Smooth muscle cell (in vitro differentiated cells): ENCODE measurements around the gene MAP4K5. TPM values are rescaled to one million over a fixed set of nuclear protein-coding genes. Genes with fewer than 3 reads are reported as not detected.
A peak's percentile ranks its signal among the peaks of the same experiment; 100 is the strongest.

Source experiments
- DNase-seq: peaks from one replicate; lab custom pipeline; 2025; ENCODE audit not compliant: unreplicated experiment; lab: John Stamatoyannopoulos, UW
- H2AFZ ChIP-seq: fragments of 200-600 bp; sonication (generic); 2 replicates; pipeline ENCODE4 v1.6.0; 2016; ENCODE audit warnings: antibody characterized with exemption, low read depth, mild to moderate bottlenecking
- H3F3A ChIP-seq: fragments of 200-600 bp; sonication (generic); 2 replicates; pipeline ENCODE4 v1.6.0; 2017; ENCODE audit warnings: antibody characterized with exemption, low read depth
- H3K27ac ChIP-seq: fragments of 200-600 bp; sonication (generic); 2 replicates; pipeline ENCODE4 v1.5.1; 2016; ENCODE audit warnings: low read depth, mild to moderate bottlenecking
- H3K27me3 ChIP-seq: fragments of 200-600 bp; sonication (generic); 2 replicates; pipeline ENCODE4 v1.6.1; 2016; ENCODE audit warnings: low read depth, mild to moderate bottlenecking
- H3K36me3 ChIP-seq: fragments of 200-600 bp; sonication (generic); 2 replicates; pipeline ENCODE4 v1.5.1; 2016; ENCODE audit warnings: low read depth
- H3K4me1 ChIP-seq: fragments of 200-600 bp; sonication (generic); 2 replicates; pipeline ENCODE4 v1.5.1; 2016; ENCODE audit warnings: low read depth
- H3K4me2 ChIP-seq: fragments of 200-600 bp; sonication (generic); 2 replicates; pipeline ENCODE4 v1.6.0; 2016; ENCODE audit warnings: mild to moderate bottlenecking
- H3K4me3 ChIP-seq: fragments of 200-600 bp; sonication (generic); 2 replicates; pipeline ENCODE4 v1.5.1; 2016; ENCODE audit warnings: mild to moderate bottlenecking
- H3K79me2 ChIP-seq: fragments of 200-600 bp; sonication (generic); 2 replicates; pipeline ENCODE4 v1.6.0; 2016; ENCODE audit warnings: low read depth, mild to moderate bottlenecking
- H3K9ac ChIP-seq: fragments of 200-600 bp; sonication (generic); 2 replicates; pipeline ENCODE4 v1.6.0; 2016; ENCODE audit warnings: low read depth
- H3K9me3 ChIP-seq: fragments of 200-600 bp; sonication (generic); replicated peaks from 2 replicates; pipeline ENCODE4 v1.5.1; 2016; ENCODE audit warnings: low read depth
- H4K20me1 ChIP-seq: fragments of 200-600 bp; sonication (generic); 2 replicates; pipeline ENCODE4 v1.6.0; 2016; ENCODE audit warnings: low read depth
- WGBS: methylation state at CpG from one replicate; pipeline ENCODE4 v1.1.7; 2016; ENCODE audit warnings: low lambda C conversion rate; 5-methylcytosine and 5-hydroxymethylcytosine counted together
- polyA plus RNA-seq: library from polyadenylated mRNA; unstranded; fragments of >200 nt; fragmentation: Nextera tagmentation; extraction: Ambion mirVana; gene quantifications from 2 replicates; pipeline ENCODE4 v1.2.1, GENCODE V29; 2016
- total RNA-seq: library from RNA; depleted of rRNA; stranded (reverse); fragments of >200 nt; gene quantifications from 2 replicates; pipeline ENCODE4 v1.2.3, GENCODE V29; 2014
- TF ChIP-seq, protein P1 (sequence below): fragments of 200-600 bp; sonication (generic); IDR thresholded peaks from 2 replicates; pipeline ENCODE4 v1.5.1; 2017; ENCODE audit warnings: borderline replicate concordance, mild to moderate bottlenecking, antibody characterized with exemption; ENCODE audit not compliant: insufficient read depth, poor library complexity, severe bottlenecking

Gene MAP4K5
- total and polyA plus RNA-seq, 2 experiments from 2014 or later = 35.4 to 115 TPM

DNA sequence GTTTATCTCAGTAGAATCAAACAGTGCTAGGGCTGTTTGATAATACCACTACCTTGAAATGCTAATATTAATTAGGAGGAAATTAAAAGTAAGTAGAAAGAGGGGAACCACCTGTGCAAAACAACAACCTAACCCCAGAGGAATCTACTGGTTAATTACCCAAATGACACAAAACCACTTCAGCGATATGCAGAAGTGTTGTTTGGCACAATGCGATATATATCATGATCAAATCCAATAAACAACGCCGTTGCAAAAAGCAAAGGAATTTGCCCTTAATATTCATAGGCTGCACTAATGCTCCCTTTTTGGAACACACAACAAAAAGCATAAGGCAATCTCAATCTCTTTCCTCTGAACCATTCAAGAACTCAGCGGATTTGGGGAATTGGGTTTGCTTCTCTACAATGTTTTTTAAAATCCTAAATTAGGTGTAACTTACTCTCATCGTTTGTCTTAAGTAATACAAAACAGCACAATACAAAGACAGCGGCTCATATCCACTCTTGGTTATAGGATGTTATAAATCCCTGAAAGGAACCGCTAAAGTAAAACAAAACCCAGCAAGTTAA lies 1.5 kb downstream of the MAP4K5 start:
- H3K4me3 ChIP-seq = peak overlapping the region; percentile 66
- DNase-seq = no peak
- TF ChIP-seq, protein P1, sequence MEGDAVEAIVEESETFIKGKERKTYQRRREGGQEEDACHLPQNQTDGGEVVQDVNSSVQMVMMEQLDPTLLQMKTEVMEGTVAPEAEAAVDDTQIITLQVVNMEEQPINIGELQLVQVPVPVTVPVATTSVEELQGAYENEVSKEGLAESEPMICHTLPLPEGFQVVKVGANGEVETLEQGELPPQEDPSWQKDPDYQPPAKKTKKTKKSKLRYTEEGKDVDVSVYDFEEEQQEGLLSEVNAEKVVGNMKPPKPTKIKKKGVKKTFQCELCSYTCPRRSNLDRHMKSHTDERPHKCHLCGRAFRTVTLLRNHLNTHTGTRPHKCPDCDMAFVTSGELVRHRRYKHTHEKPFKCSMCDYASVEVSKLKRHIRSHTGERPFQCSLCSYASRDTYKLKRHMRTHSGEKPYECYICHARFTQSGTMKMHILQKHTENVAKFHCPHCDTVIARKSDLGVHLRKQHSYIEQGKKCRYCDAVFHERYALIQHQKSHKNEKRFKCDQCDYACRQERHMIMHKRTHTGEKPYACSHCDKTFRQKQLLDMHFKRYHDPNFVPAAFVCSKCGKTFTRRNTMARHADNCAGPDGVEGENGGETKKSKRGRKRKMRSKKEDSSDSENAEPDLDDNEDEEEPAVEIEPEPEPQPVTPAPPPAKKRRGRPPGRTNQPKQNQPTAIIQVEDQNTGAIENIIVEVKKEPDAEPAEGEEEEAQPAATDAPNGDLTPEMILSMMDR = no peak
- peaks cover 3% of the 10 kb centered on the region for H3F3A ChIP-seq
- H3K79me2 ChIP-seq = peaks cover 58% of the 10 kb centered on the region
- peaks cover 24% of the 10 kb centered on the region for H3K4me1 ChIP-seq
- H3K27me3 ChIP-seq = no peaks in the 10 kb centered on the region
- 39% methylated on average over 8 of the region's 8 CpGs for WGBS
- no peaks in the 10 kb centered on the region for H3K9me3 ChIP-seq
- H3K9ac ChIP-seq = peak overlapping the region; percentile 92
- peak overlapping the region; percentile 84 for H3K27ac ChIP-seq
- H3K4me2 ChIP-seq = peak overlapping the region; percentile 87
- peaks cover 56% of the 10 kb centered on the region for H4K20me1 ChIP-seq
- H2AFZ ChIP-seq = no peak overlapping the region
- H3K36me3 ChIP-seq = no peaks in the 10 kb centered on the region

DNA sequence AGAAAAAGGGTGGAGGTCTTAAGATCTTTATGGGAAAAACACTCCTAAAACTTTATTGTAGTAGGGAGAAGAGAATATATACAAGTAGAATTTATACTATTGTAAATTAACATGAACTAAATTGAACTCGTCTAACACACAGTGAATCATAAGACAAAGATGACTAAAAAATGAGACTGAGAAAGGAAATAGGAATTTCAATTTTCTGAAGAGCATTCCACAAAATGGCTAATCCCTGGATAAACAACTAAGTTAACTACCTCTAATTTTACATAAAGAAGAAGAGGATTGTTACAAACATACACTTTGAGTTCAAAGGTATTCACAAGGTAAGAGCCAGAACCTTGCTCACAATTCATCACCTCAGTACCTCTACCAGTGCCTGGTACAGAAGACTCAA lies 2.0 kb downstream of the MAP4K5 start:
- Histone ChIP-seq H3K79me2 (peaks cover 63% of the 10 kb centered on the region), H3K27ac (peak overlapping the region; percentile 61), H3K4me3 (peak overlapping the region; percentile 66), H2AFZ (no peak overlapping the region), H3K4me1 (peaks cover 24% of the 10 kb centered on the region), H3F3A (peaks cover 3% of the 10 kb centered on the region), H3K36me3 (no peaks in the 10 kb centered on the region), H3K27me3 (no peaks in the 10 kb centered on the region), H4K20me1 (peaks cover 61% of the 10 kb centered on the region), H3K9ac (peak overlapping the region; percentile 16), H3K4me2 (peak overlapping the region; percentile 87), H3K9me3 (no peaks in the 10 kb centered on the region)
- DNase-seq = no peak
- WGBS = 10% methylated on average over 1 of the region's 1 CpG
- TF ChIP-seq, protein P1 = no peak

DNA sequence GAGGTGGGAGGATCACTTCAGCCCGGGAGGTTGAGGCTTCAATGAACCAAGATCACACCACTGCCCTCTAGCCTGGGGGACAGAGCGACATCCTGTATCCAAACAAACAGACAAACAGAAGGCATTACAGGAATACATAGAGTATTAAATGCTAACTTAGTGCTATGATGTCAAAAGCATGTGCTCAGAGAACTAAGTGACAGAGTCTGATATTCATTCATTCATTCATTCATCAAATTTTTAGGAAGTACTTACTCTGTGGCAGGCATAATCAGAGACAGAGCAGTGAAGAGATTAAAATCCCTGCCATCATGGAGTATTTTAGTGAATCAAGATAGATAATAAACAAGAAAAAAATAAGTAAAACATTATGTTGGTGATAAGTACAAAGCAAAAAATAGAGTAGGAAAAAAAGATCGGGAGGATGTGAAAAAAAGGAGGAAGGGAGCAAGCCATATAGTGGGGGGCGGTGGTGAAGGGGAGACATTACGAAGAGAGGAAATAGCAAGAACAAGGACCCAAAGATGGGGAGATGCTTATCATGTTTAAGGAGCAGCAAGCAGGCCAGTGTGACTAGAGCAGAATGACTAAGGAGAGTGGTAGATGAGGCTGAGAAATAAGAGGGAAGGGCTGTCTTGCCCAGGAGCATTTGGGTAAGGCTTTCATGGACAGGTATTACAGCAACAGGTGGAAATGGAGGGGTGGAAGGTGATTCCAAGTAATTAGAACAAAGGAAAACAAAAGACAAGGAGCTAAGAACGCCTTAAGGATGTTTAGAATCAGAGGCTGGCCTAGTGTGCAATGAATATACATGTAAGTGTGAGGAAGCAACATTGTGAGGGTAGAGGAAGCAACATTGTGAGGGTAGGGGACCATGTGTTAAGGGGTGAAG lies 2.8 kb downstream of the MAP4K5 start:
- Histone ChIP-seq H4K20me1 (peaks cover 69% of the 10 kb centered on the region), H3K27me3 (no peaks in the 10 kb centered on the region), H3F3A (peaks cover 3% of the 10 kb centered on the region), H3K4me1 (peaks cover 24% of the 10 kb centered on the region), H3K36me3 (no peaks in the 10 kb centered on the region), H3K79me2 (peaks cover 72% of the 10 kb centered on the region), H3K4me3 (peak overlapping the region; percentile 66), H2AFZ (no peak overlapping the region), H3K27ac (peak overlapping the region; percentile 61), H3K9me3 (no peaks in the 10 kb centered on the region), H3K9ac (peak overlapping the region; percentile 16), H3K4me2 (peak overlapping the region; percentile 87)
- TF ChIP-seq, protein P1 = no peak
- 82% methylated on average over 6 of the region's 6 CpGs for WGBS
- DNase-seq = no peak
